Parathyroid adenoma (tissue), 2 donors: ENCODE data around the gene NPC1L1.
"Not testable (repeated sequence)": the region's sequence is repeated elsewhere in the genome, so short reads cannot be mapped to it uniquely, and the experiment has no call there.

ENCODE experiments used
- H2AFZ ChIP-seq: fragments of 300-600 bp; sonication (generic); one replicate; pipeline ENCODE4 v1.7.0; 2017; ENCODE audit warnings: antibody characterized with exemption, mild to moderate bottlenecking
- H3K27ac ChIP-seq: fragments of 300-600 bp; sonication (generic); one replicate; pipeline ENCODE4 v1.7.0; 2017
- H3K27me3 ChIP-seq: fragments of 300-600 bp; sonication (generic); one replicate; pipeline ENCODE4 v1.7.0; 2017; ENCODE audit warnings: low read length; ENCODE audit not compliant: control insufficient read depth, insufficient read depth
- H3K36me3 ChIP-seq: fragments of 300-600 bp; sonication (generic); one replicate; pipeline ENCODE4 v1.7.0; 2017; ENCODE audit warnings: low read length; ENCODE audit not compliant: control insufficient read depth, insufficient read depth
- H3K4me1 ChIP-seq: fragments of 300-600 bp; sonication (generic); one replicate; pipeline ENCODE4 v1.7.0; 2017; ENCODE audit warnings: control low read depth
- H3K4me2 ChIP-seq: fragments of 300-600 bp; sonication (generic); one replicate; pipeline ENCODE4 v1.7.0; 2017; ENCODE audit warnings: low read length
- H3K4me3 ChIP-seq: fragments of 300-600 bp; sonication (generic); one replicate; pipeline ENCODE4 v1.7.0; 2017; ENCODE audit warnings: low read depth, low read length
- H3K79me2 ChIP-seq: fragments of 300-600 bp; sonication (generic); one replicate; pipeline ENCODE4 v1.7.0; 2017; ENCODE audit warnings: control low read depth
- H3K9ac ChIP-seq: fragments of 300-600 bp; sonication (generic); one replicate; pipeline ENCODE4 v1.7.0; 2017; ENCODE audit warnings: mild to moderate bottlenecking
- H3K9me3 ChIP-seq: fragments of 300-600 bp; sonication (generic); one replicate; pipeline ENCODE4 v1.7.0; 2017; ENCODE audit warnings: low read length; ENCODE audit not compliant: control insufficient read depth
- TF ChIP-seq, protein P1 (sequence below): fragments of 300-600 bp; sonication (generic); IDR thresholded peaks from one replicate; pipeline ENCODE4 v1.7.0; 2017; ENCODE audit warnings: antibody characterized with exemption, mild to moderate bottlenecking
- donor health status: primary hyperparathyroidism.

Gene NPC1L1

DNA sequence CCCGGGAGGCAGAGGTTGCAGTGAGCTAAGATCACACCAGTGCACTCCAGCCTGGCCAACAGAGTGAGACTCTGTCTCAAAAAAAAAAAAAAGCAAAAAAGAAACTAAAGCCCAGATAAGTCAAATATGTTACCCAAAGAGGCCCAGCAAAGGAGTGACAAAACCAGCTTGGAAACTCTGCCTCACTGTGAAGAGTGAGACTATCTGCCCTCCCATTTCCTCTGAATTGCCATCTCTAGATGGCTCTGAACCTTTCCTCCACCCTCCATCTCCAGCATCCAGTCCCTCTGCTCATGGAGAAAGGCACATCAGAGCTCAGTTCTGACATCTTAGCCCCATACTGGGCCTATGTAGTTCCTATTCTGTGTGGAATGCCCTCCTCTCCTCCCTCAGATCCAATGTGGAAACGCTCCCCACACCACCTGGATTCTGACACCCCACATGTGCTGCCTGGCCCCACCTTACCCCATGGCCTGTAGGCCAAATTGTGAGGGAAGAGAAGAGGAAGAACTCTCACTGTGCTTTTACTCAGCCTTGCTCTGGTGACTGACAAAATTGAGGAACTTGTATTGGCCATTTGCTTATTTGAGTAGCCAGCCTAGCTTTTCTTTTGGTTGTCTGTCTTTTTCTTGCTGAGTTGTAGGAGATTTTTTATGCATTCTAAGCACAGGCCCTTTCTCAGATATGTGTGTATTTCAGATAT lies 32.7 kb downstream of the NPC1L1 start:
- no peaks in the 10 kb centered on the region for H3K36me3 ChIP-seq
- TF ChIP-seq, protein P1, sequence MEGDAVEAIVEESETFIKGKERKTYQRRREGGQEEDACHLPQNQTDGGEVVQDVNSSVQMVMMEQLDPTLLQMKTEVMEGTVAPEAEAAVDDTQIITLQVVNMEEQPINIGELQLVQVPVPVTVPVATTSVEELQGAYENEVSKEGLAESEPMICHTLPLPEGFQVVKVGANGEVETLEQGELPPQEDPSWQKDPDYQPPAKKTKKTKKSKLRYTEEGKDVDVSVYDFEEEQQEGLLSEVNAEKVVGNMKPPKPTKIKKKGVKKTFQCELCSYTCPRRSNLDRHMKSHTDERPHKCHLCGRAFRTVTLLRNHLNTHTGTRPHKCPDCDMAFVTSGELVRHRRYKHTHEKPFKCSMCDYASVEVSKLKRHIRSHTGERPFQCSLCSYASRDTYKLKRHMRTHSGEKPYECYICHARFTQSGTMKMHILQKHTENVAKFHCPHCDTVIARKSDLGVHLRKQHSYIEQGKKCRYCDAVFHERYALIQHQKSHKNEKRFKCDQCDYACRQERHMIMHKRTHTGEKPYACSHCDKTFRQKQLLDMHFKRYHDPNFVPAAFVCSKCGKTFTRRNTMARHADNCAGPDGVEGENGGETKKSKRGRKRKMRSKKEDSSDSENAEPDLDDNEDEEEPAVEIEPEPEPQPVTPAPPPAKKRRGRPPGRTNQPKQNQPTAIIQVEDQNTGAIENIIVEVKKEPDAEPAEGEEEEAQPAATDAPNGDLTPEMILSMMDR: no peak

GRCh38 chr7:44506592-44507288 lies 34.4 kb downstream of the NPC1L1 start:
- H3K4me2 ChIP-seq, H3K27ac ChIP-seq, H3K4me1 ChIP-seq, H3K4me3 ChIP-seq, H3K79me2 ChIP-seq, H3K27me3 ChIP-seq, H3K36me3 ChIP-seq, H3K9me3 ChIP-seq, H3K9ac ChIP-seq, H2AFZ ChIP-seq: not testable (repeated sequence)

More for the DNA sequence above, 32.7 kb downstream of the NPC1L1 start:
- Histone ChIP-seq H3K27me3 (no peaks in the 10 kb centered on the region), H3K4me3 (no peak overlapping the region), H3K4me2 (no peak overlapping the region), H3K9ac (no peak overlapping the region), H3K27ac (no peak overlapping the region), H3K9me3 (no peaks in the 10 kb centered on the region), H3K4me1 (no peaks in the 10 kb centered on the region), H2AFZ (no peak overlapping the region), H3K79me2 (no peaks in the 10 kb centered on the region)

GRCh38 chr7:44505595-44505994 lies 35.5 kb downstream of the NPC1L1 start:
- Histone ChIP-seq H3K4me1 (no peaks in the 10 kb centered on the region), H3K4me3 (no peak overlapping the region), H3K27ac (no peak overlapping the region), H3K4me2 (no peak overlapping the region), H3K9ac (no peak overlapping the region), H3K36me3 (no peaks in the 10 kb centered on the region), H3K79me2 (no peaks in the 10 kb centered on the region), H3K9me3 (no peaks in the 10 kb centered on the region), H3K27me3 (no peaks in the 10 kb centered on the region), H2AFZ (no peak overlapping the region)
- TF ChIP-seq, protein P1: no peak

- Histone ChIP-seq H3K4me2 (no peak overlapping the region), H3K27ac (no peak overlapping the region), H3K9me3 (no peaks in the 10 kb centered on the region), H3K4me1 (no peaks in the 10 kb centered on the region), H2AFZ (no peak overlapping the region), H3K36me3 (no peaks in the 10 kb centered on the region), H3K27me3 (no peaks in the 10 kb centered on the region), H3K4me3 (no peak overlapping the region), H3K79me2 (no peaks in the 10 kb centered on the region), H3K9ac (no peak overlapping the region)
- TF ChIP-seq, protein P1: no peak
These were observed 42.7 kb downstream of the NPC1L1 start for GRCh38 chr7:44498230-44498954.
